Loucy (cell line): ENCODE results near the gene WIPF2.

Source experiments
- CTCF ChIP-seq: fragments of 200-600 bp; sonication (generic); conservative IDR thresholded peaks from 2 replicates; pipeline ENCODE4 v1.5.1; 2014; ENCODE audit warnings: mild to moderate bottlenecking, antibody characterized with exemption, low read length
- EZH2phosphoT487 ChIP-seq: fragments of 200-600 bp; IDR thresholded peaks from 2 replicates; pipeline ENCODE4 v1.6.1; 2018; ENCODE audit warnings: antibody characterized with exemption, mild to moderate bottlenecking, moderate library complexity, borderline replicate concordance

- TF ChIP-seq CTCF, result no peak
- no peak for TF ChIP-seq EZH2phosphoT487
Measured at GRCh38 chr17:40291281-40291664, 72.2 kb downstream of the WIPF2 start.
